B cell (primary cell): ENCODE measurements around the gene PPP2R2B.

Source experiments
- EZH2 ChIP-seq: IDR thresholded peaks from 2 replicates; pipeline ENCODE4 v1.6.1; 2012; ENCODE audit warnings: borderline replicate concordance, low read depth, mild to moderate bottlenecking, moderate library complexity, low read length; ENCODE audit not compliant: insufficient read depth, poor library complexity, severe bottlenecking
- TF ChIP-seq, protein P1 (sequence below): fragments of 200-600 bp; IDR thresholded peaks from one replicate; pipeline ENCODE4 v1.8.0; 2022; ENCODE audit warnings: antibody characterized with exemption, mild to moderate bottlenecking

DNA sequence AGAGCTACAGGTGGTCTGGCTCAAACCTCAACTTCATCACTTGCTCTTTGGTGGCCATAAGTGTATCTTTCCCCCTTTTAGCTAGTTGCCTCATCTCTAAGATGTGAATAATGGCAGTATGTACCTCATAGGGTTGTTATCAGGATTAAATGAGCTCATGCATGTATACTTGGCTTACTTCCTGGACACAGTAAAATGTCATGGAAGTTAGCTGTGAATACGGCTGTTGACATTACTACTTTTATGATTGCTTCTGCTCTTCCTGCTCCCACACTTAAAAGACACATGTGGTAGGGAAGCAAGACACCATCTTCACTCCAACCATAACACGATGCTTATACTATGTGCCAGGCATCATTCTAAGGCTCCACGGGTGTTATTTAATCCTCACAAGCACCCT is 248.1 kb downstream of the PPP2R2B start:
- TF ChIP-seq, protein P1, sequence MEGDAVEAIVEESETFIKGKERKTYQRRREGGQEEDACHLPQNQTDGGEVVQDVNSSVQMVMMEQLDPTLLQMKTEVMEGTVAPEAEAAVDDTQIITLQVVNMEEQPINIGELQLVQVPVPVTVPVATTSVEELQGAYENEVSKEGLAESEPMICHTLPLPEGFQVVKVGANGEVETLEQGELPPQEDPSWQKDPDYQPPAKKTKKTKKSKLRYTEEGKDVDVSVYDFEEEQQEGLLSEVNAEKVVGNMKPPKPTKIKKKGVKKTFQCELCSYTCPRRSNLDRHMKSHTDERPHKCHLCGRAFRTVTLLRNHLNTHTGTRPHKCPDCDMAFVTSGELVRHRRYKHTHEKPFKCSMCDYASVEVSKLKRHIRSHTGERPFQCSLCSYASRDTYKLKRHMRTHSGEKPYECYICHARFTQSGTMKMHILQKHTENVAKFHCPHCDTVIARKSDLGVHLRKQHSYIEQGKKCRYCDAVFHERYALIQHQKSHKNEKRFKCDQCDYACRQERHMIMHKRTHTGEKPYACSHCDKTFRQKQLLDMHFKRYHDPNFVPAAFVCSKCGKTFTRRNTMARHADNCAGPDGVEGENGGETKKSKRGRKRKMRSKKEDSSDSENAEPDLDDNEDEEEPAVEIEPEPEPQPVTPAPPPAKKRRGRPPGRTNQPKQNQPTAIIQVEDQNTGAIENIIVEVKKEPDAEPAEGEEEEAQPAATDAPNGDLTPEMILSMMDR = no peak
- no peak for TF ChIP-seq EZH2
